Endothelial cell (in vitro differentiated cells): Measurements from ENCODE around the gene LBX1. TPM values are rescaled to one million over a fixed set of nuclear protein-coding genes. Genes with fewer than 3 reads are reported as not detected.

Source experiments
- DNase-seq: peaks from one replicate; pipeline ENCODE4 v3.0.0; 2021; ENCODE audit warnings: low spot score
- H3K27ac Mint-ChIP-seq: one replicate; pipeline ENCODE4 v1.8.0; 2021; ENCODE audit warnings: mixed read lengths, inconsistent platforms; ENCODE audit not compliant: unreplicated experiment
- H3K27me3 Mint-ChIP-seq: one replicate; pipeline ENCODE4 v1.8.0; 2021; ENCODE audit warnings: mild to moderate bottlenecking, moderate library complexity, mixed read lengths, inconsistent platforms; ENCODE audit not compliant: unreplicated experiment
- H3K36me3 Mint-ChIP-seq: one replicate; pipeline ENCODE4 v1.8.0; 2021; ENCODE audit warnings: mild to moderate bottlenecking, low read depth, mixed read lengths, inconsistent platforms; ENCODE audit not compliant: unreplicated experiment
- H3K4me1 Mint-ChIP-seq: one replicate; pipeline ENCODE4 v1.8.0; 2021; ENCODE audit warnings: mild to moderate bottlenecking, mixed read lengths, inconsistent platforms; ENCODE audit not compliant: unreplicated experiment
- H3K4me3 Mint-ChIP-seq: one replicate; pipeline ENCODE4 v1.8.0; 2021; ENCODE audit warnings: mild to moderate bottlenecking, mixed read lengths, inconsistent platforms; ENCODE audit not compliant: unreplicated experiment
- H3K9me3 Mint-ChIP-seq: one replicate; pipeline ENCODE4 v1.8.0; 2021; ENCODE audit warnings: mixed read lengths, inconsistent platforms; ENCODE audit not compliant: unreplicated experiment
- CTCF ChIP-seq: fragments of 200-600 bp; sonication (generic); IDR thresholded peaks from one replicate; pipeline ENCODE4 v1.5.0; 2021; ENCODE audit warnings: antibody characterized with exemption; ENCODE audit not compliant: unreplicated experiment
- total RNA-seq: library from RNA; stranded (reverse); fragmentation: NEBNext Ultra II Directional; extraction: Animal tissue kit (Norgen Biotek cat#: 25700); gene quantifications from one replicate; pipeline ENCODE4 v1.2.1, GENCODE V29; 2021; ENCODE audit not compliant: unreplicated experiment

LBX1 gene
- total RNA-seq, 1 donor from 2014 or later, result not detected

GRCh38 chr10:101228153-101228965, 904 bp downstream of the LBX1 start:
- Mint-ChIP-seq H3K27me3 (peaks cover 60% of the 10 kb centered on the region), H3K9me3 (no peaks in the 10 kb centered on the region), H3K4me1 (peaks cover 32% of the 10 kb centered on the region), H3K36me3 (peaks cover 4% of the 10 kb centered on the region), H3K4me3 (peak overlapping the region; percentile 37), H3K27ac (no peak overlapping the region)
- no peak for DNase-seq
- no peak for TF ChIP-seq CTCF

- no peak overlapping the region for H3K27ac Mint-ChIP-seq
- no peak for DNase-seq
- peaks cover 61% of the 10 kb centered on the region for H3K27me3 Mint-ChIP-seq
- no peaks in the 10 kb centered on the region for H3K9me3 Mint-ChIP-seq
- peaks cover 32% of the 10 kb centered on the region for H3K4me1 Mint-ChIP-seq
- no peak for TF ChIP-seq CTCF
- peaks cover 4% of the 10 kb centered on the region for H3K36me3 Mint-ChIP-seq
- peak overlapping the region; percentile 37 for H3K4me3 Mint-ChIP-seq
These were observed 1.7 kb downstream of the LBX1 start for GRCh38 chr10:101227429-101228152.

- Mint-ChIP-seq H3K27ac (no peak overlapping the region), H3K9me3 (no peaks in the 10 kb centered on the region), H3K4me1 (peaks cover 29% of the 10 kb centered on the region), H3K4me3 (no peak overlapping the region), H3K36me3 (peaks cover under 1% of the 10 kb centered on the region), H3K27me3 (peaks cover 60% of the 10 kb centered on the region)
- DNase-seq, result no peak
- no peak for TF ChIP-seq CTCF
These were observed 2.5 kb downstream of the LBX1 start for GRCh38 chr10:101226491-101227428.

- H3K27me3 Mint-ChIP-seq, result peaks cover 60% of the 10 kb centered on the region
- peak overlapping the region; percentile 59 for H3K4me3 Mint-ChIP-seq
- DNase-seq, result no peak
- no peak overlapping the region for H3K27ac Mint-ChIP-seq
- peaks cover 24% of the 10 kb centered on the region for H3K4me1 Mint-ChIP-seq
- no peaks in the 10 kb centered on the region for H3K9me3 Mint-ChIP-seq
- no peak for TF ChIP-seq CTCF
- H3K36me3 Mint-ChIP-seq, result no peaks in the 10 kb centered on the region
These were observed 3.3 kb downstream of the LBX1 start for GRCh38 chr10:101225846-101226421.
